Muscle layer of colon (tissue), 2 donors: ENCODE data around the gene CAPZB.
A peak's percentile ranks its signal among the peaks of the same experiment; 100 is the strongest.
"Not testable (repeated sequence)": the region's sequence is repeated elsewhere in the genome, so short reads cannot be mapped to it uniquely, and the experiment has no call there.

ENCODE experiments used
- H3K27ac ChIP-seq: one replicate; pipeline ENCODE4 v1.7.0; 2013; ENCODE audit warnings: low read depth, mild to moderate bottlenecking, low read length, moderate library complexity
- H3K27me3 ChIP-seq, 2 donors: one replicate each; pipeline ENCODE4 v1.7.0; 2013; ENCODE audit warnings: low read length in 2 of 2, mild to moderate bottlenecking in 2 of 2; ENCODE audit not compliant: insufficient read depth in 2 of 2, control insufficient read depth in 1 of 2
- H3K36me3 ChIP-seq: one replicate; pipeline ENCODE4 v1.7.0; 2013; ENCODE audit warnings: mild to moderate bottlenecking, low read length; ENCODE audit not compliant: insufficient read depth
- H3K4me1 ChIP-seq: one replicate; pipeline ENCODE4 v1.7.0; 2013; ENCODE audit warnings: mild to moderate bottlenecking, low read length; ENCODE audit not compliant: insufficient read depth
- H3K4me3 ChIP-seq, 2 donors: one replicate each; pipeline ENCODE4 v1.7.0; 2013; ENCODE audit warnings: low read length in 2 of 2, low read depth in 1 of 2, mild to moderate bottlenecking in 1 of 2, moderate library complexity in 1 of 2
- H3K9ac ChIP-seq: one replicate; pipeline ENCODE4 v1.7.0; 2013; ENCODE audit warnings: low read length
- H3K9me3 ChIP-seq: one replicate; pipeline ENCODE4 v1.7.0; 2013; ENCODE audit warnings: mild to moderate bottlenecking, low read length
- donor health status: abdominal sarcoma.
- donor health status: Adenocarcinoma of cecum.

Gene CAPZB

DNA sequence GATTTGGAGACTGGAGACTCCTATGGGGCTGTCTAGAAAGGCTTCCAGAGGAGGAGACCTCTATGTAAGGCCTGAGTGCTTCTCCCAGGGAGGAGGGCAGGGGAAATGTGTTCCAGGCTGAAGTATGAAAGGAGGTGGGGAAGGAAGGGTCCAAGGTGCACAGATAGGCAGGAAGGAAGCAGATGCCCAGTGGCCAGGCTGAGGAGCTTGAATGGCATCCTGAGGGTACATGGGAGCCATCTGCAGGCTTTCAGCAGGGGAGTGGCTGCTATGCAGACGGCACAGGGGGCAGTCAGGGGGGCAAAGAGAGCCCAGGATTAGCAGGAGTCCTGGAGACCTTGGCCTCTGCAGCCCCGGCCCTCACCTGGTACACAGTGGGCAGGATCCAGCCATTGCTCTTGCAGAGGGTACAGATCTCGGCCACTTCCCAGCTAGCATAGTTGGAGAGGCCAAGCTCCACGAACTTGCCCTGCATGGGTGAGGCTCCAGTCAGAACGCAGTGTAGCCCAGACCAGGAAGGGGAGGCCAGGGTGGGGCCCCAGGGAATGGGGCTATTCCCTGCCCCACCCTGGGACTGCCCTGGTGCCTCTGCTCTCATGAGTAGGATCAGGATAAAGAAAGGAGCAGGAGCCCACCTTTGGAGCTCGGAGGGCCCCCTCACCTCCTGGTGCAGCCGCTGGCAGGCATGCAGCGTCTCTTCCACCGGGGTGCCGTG is 177.4 kb downstream of the CAPZB start:
- Histone ChIP-seq H3K27me3 (no peaks in the 10 kb centered on the region), H3K9me3 (no peaks in the 10 kb centered on the region), H3K4me3 (no peak overlapping the region), H3K9ac (no peak overlapping the region), H3K36me3 (peaks cover 54% of the 10 kb centered on the region), H3K27ac (no peak overlapping the region), H3K4me1 (peaks cover 12% of the 10 kb centered on the region)

DNA sequence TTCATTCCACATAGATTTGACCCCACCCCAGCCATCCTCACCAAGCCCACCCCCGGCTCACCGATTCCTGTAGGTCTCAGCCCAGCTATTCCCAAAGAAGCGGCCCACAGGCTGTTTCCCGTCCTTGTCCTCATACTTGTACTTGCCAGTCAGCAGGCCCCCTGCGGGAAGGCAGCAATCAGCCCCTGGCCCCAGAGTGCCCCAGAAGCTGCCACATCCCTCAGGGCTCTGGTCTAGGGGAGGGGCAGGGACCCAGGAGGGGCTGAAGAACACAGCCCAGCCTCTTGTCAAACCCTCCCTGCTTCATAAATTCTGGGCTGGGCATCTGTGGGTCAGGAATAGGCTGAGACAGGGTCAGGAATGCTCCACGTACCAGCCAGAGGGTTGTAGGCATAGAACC is 178.4 kb downstream of the CAPZB start:
- no peaks in the 10 kb centered on the region for H3K27me3 ChIP-seq
- no peak overlapping the region for H3K27ac ChIP-seq
- no peak overlapping the region for H3K4me3 ChIP-seq
- peaks cover 58% of the 10 kb centered on the region for H3K36me3 ChIP-seq
- peaks cover 10% of the 10 kb centered on the region for H3K4me1 ChIP-seq
- no peak overlapping the region for H3K9ac ChIP-seq
- H3K9me3 ChIP-seq = no peaks in the 10 kb centered on the region

DNA sequence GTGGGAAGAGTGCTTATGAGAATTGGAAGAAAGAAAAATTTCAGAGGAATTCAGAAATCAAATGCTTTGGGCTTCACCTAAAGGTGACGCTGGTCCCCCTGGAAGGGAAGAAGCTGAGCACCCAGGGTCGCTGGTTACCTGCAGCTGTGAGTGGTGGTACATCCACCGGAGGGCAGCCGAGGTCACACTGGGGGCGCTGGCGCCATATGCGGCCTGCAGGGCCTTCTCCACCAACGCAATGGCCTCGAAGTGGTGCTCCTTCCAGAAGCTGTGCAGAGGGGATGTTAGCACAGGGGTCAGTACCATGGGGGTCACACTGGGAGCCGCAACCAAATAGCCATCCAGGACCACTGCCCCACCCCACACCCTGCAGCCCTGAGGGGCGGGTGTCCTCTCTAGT is 179.5 kb downstream of the CAPZB start:
- H3K27me3 ChIP-seq = no peaks in the 10 kb centered on the region
- H3K27ac ChIP-seq = no peak overlapping the region
- peaks cover 4% of the 10 kb centered on the region for H3K4me1 ChIP-seq
- H3K9ac ChIP-seq = no peak overlapping the region
- H3K9me3 ChIP-seq = no peaks in the 10 kb centered on the region
- H3K4me3 ChIP-seq = no peak overlapping the region
- H3K36me3 ChIP-seq = peaks cover 58% of the 10 kb centered on the region

DNA sequence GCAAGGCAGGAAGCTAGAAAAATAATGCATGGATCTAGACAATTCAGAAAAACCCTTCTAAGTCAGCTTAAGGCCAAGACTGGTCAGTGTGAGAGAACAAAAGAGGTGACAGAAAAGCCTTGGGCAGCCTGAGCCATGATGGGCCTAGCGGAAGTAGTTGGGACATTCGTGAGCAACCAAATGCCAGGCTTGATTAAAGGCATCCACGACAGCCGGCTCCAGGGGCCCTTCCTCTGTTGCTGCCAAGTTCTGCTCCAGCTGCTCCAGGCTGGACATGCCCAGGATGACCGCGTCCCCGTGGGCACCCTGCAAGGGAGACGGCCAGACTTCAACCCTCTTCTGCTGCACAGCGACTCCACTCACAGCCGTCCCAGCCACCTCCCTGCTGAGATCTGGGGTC is 181.3 kb downstream of the CAPZB start:
- H3K9me3 ChIP-seq, H3K9ac ChIP-seq, H3K27ac ChIP-seq, H3K4me1 ChIP-seq, H3K27me3 ChIP-seq, H3K4me3 ChIP-seq: not testable (repeated sequence)
- peaks cover 58% of the 10 kb centered on the region for H3K36me3 ChIP-seq

DNA sequence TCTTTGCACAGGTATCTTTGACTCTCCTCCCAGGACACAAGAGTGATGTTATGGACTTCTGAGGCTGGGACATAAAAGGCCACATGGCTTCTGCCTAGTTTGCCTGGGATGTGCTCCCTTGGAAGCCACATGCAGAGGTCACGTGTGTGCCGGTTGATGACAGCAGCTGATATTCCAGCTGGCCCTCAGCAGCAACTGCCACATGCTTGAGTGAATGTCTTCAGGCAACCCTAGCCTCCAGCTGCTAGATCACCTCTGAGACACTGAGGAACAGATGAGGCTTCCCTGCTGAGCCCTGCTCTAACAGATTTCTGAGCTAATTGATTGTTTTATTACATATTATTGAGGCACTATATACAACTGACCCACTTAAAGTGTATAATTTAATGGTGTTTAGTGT is 185.1 kb downstream of the CAPZB start:
- H3K4me3 ChIP-seq = no peak overlapping the region
- no peak overlapping the region for H3K9ac ChIP-seq
- H3K27me3 ChIP-seq = no peaks in the 10 kb centered on the region
- no peak overlapping the region for H3K27ac ChIP-seq
- no peaks in the 10 kb centered on the region for H3K9me3 ChIP-seq
- no peaks in the 10 kb centered on the region for H3K4me1 ChIP-seq
- H3K36me3 ChIP-seq = peaks cover 22% of the 10 kb centered on the region

DNA sequence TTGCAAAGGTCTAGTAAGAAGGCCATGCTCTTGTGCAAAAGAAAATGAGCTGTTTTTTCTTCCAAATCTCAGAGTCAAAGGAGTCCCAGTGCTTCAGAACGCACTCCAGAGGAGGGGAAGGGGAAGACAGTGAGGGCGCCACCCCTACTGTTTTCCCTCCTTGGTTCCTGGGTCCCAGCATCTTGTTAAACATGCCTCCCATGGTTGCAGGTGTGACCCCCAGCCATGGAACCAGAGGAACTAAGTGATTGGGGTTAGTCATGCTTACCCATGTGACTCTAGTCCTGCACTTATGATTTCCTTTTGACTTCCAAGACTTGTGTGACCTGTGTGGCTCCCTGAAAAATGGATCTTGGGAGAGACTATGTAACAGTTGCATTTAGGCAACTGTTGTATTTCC is 190.7 kb downstream of the CAPZB start:
- Histone ChIP-seq H3K27me3 (no peaks in the 10 kb centered on the region), H3K9ac (no peak overlapping the region), H3K4me1 (no peaks in the 10 kb centered on the region), H3K4me3 (no peak overlapping the region), H3K9me3 (no peaks in the 10 kb centered on the region), H3K27ac (no peak overlapping the region), H3K36me3 (no peaks in the 10 kb centered on the region)

DNA sequence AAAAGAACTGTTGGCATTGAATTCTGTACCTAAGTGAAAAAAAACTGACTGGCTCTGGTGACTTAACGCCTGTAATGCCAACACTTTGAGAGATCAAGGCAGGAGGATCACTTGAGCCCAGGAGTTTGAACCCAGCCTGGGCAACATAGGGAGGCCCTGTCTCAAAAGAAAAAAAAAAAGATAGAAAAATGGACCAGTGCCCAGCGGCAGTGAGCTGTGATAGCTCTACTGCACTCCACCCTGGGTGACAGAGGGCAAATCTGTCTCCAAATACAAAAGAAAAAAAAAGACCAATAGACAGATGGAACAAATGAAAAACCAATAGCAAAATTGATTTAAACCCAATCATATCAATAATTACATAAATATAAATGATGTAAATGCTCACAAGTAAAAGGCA is 196.1 kb downstream of the CAPZB start:
- no peaks in the 10 kb centered on the region for H3K9me3 ChIP-seq
- peak overlapping the region; percentile 11 to 60 for H3K4me3 ChIP-seq
- H3K27ac ChIP-seq = no peak overlapping the region
- H3K36me3 ChIP-seq = no peaks in the 10 kb centered on the region
- H3K27me3 ChIP-seq = no peaks in the 10 kb centered on the region
- H3K4me1 ChIP-seq = peaks cover 6% of the 10 kb centered on the region
- H3K9ac ChIP-seq = no peak overlapping the region
